ENCODE data around the gene CLEC4E. TPM values are rescaled to one million over a fixed set of nuclear protein-coding genes. Genes with fewer than 3 reads are reported as not detected.
"Not testable (repeated sequence)": the region's sequence is repeated elsewhere in the genome, so short reads cannot be mapped to it uniquely, and the experiment has no call there.

The CLEC4E gene
- polyA plus RNA-seq, 3 donors from 2014 or later, result not detected

GRCh38 chr12:8556531-8557097 is 15.9 kb upstream of the CLEC4E start:
- Mint-ChIP-seq H3K4me1 (no peaks in the 10 kb centered on the region), H3K27ac (no peak overlapping the region), H3K27me3 (ENCODE audit: low read depth in 3 of 3) (peaks cover 0 to 8% (median 4%) of the 10 kb centered on the region in 3 donors), H3K36me3 (no peaks in the 10 kb centered on the region), H3K4me3 (no peak overlapping the region), H3K9me3 (peaks cover 0 to 3% (median 0%) of the 10 kb centered on the region in 6 donors)
- no peak for DNase-seq

GRCh38 chr12:8554451-8555195 is 13.9 kb upstream of the CLEC4E start:
- DNase-seq, result no peak
- Mint-ChIP-seq H3K36me3 (no peaks in the 10 kb centered on the region), H3K4me3 (no peak overlapping the region), H3K27me3 (ENCODE audit: low read depth in 3 of 3) (peaks cover 0 to 5% (median 2%) of the 10 kb centered on the region in 3 donors), H3K9me3 (peaks cover 0 to 2% (median 0%) of the 10 kb centered on the region in 6 donors), H3K27ac (no peak overlapping the region), H3K4me1 (no peaks in the 10 kb centered on the region)

DNA sequence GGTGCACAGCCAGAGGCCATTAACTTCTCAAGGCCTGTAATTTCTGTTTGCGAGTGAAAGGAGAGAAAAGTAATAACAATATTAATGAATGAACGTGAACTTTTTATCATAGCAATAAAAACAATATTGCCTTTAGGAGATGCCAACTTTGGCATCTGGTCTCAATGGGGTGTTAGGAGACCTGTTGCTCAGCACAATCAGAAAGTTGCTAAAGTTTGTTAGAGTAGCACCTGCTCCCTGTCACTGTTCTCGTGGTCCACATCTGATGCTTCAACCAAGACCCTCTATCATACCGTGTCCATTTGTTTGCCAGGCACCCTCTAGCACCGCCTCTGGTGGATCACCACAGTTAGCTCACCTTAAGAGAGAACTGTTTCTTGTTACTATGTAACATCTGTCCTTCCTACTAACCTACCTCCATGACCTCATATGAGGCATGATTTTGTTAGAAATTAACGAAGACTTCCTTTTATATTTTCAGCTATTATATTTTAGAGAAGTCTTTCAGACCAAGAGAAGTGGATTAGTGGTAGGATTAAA is 12.5 kb upstream of the CLEC4E start:
- Mint-ChIP-seq H3K4me1 (no peaks in the 10 kb centered on the region), H3K4me3 (no peak overlapping the region), H3K9me3 (peaks cover 0 to 2% (median 0%) of the 10 kb centered on the region in 6 donors), H3K36me3 (no peaks in the 10 kb centered on the region), H3K27ac (no peak overlapping the region), H3K27me3 (ENCODE audit: low read depth in 3 of 3) (peaks cover 0 to 9% (median 2%) of the 10 kb centered on the region in 3 donors)
- no peak for DNase-seq

GRCh38 chr12:8549381-8549780 is 8.7 kb upstream of the CLEC4E start:
- Mint-ChIP-seq H3K4me1 (no peaks in the 10 kb centered on the region), H3K27ac (no peak overlapping the region), H3K36me3 (no peaks in the 10 kb centered on the region), H3K27me3 (ENCODE audit: low read depth in 3 of 3) (peaks cover 0 to 12% (median 0%) of the 10 kb centered on the region in 3 donors), H3K9me3 (no peaks in the 10 kb centered on the region), H3K4me3 (no peak overlapping the region)
- no peak for DNase-seq

GRCh38 chr12:8548192-8548591 is 7.5 kb upstream of the CLEC4E start:
- Mint-ChIP-seq H3K9me3 (no peaks in the 10 kb centered on the region), H3K4me1 (no peaks in the 10 kb centered on the region), H3K27ac (no peak overlapping the region), H3K27me3 (ENCODE audit: low read depth in 3 of 3) (peaks cover 0 to 9% (median 0%) of the 10 kb centered on the region in 3 donors), H3K4me3 (no peak overlapping the region), H3K36me3 (no peaks in the 10 kb centered on the region)
- no peak for DNase-seq

DNA sequence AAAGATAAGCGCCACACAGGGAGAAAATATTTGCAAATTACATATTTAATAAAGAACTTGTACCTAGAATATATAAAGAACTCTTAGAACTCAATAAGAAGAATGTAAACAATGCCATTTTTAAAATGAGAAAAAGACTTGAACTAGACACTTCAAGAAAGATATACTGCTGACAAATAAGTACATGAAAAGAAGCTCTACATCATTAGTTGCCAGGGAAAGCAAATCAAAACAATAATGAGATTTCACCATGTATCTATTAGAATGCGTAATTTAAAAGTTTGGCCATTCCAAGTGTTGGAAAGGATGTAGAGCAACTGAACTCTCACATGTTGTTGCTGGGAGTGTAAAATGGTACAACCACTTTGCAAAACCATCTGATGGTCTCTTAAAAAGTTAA is 6.9 kb upstream of the CLEC4E start:
- H3K4me3 Mint-ChIP-seq, result no peak overlapping the region
- DNase-seq, result no peak
- H3K36me3 Mint-ChIP-seq, result no peaks in the 10 kb centered on the region

DNA sequence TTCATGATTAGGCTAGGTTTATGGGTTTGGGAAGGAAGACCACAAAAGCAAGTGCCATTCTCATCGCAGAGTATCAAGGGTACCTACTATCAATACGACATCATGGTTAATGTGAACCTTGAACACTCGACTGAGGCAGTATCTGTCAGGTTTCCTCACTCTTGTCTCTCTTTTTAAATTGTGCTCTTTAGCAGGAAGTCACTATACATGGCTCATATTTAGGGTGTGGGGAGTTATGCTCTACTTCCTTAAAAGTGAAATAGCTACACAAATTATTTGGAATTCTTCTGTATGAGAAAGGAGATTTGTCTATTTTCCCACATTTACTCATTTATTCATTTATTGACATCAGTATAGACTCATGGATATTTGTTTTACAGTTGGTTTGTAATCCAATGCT is 5.9 kb upstream of the CLEC4E start:
- Mint-ChIP-seq H3K27me3 (ENCODE audit: low read depth in 3 of 3) (peaks cover under 1 to 10% (median 3%) of the 10 kb centered on the region in 3 donors), H3K4me3 (no peak overlapping the region), H3K9me3 (no peaks in the 10 kb centered on the region), H3K4me1 (no peaks in the 10 kb centered on the region), H3K27ac (no peak overlapping the region), H3K36me3 (no peaks in the 10 kb centered on the region)
- no peak for DNase-seq

More for the DNA sequence above, 6.9 kb upstream of the CLEC4E start:
- no peaks in the 10 kb centered on the region for H3K4me1 Mint-ChIP-seq
- H3K27me3 Mint-ChIP-seq (ENCODE audit: low read depth in 3 of 3), result peaks cover 0 to 9% (median 0%) of the 10 kb centered on the region in 3 donors
- H3K27ac Mint-ChIP-seq, result no peak overlapping the region
- no peaks in the 10 kb centered on the region for H3K9me3 Mint-ChIP-seq

- H3K27ac Mint-ChIP-seq, result no peak overlapping the region
- no peaks in the 10 kb centered on the region for H3K4me1 Mint-ChIP-seq
- H3K9me3 Mint-ChIP-seq, result no peaks in the 10 kb centered on the region
- H3K36me3 Mint-ChIP-seq, result no peaks in the 10 kb centered on the region
- no peak overlapping the region for H3K4me3 Mint-ChIP-seq
- peaks cover 4 to 11% (median 5%) of the 10 kb centered on the region in 3 donors for H3K27me3 Mint-ChIP-seq (ENCODE audit: low read depth in 3 of 3)
- peak; percentile 43 to 57 (median 49) for DNase-seq
These were observed 3.6 kb upstream of the CLEC4E start for GRCh38 chr12:8544295-8544694.

DNA sequence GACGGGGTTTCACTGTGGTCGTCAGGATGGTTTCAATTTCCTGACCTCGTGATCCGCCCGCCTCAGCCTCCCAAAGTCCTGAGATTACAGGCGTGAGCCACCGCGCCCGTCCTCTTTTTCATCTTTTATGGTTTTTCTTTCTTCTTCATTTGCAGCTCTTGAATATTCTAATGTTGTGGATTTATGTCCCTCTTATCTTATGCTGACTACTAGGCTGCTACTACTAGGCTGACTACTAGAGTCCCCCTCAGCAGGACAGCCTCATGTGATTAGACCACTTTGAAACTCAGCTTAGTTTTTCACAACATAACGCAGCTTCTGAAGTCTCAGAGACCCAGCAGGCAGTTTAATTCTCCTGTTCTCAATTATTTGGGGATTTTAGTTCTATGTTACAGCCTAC is 857 bp upstream of the CLEC4E start:
- H3K9me3 Mint-ChIP-seq, result no peaks in the 10 kb centered on the region
- no peaks in the 10 kb centered on the region for H3K4me1 Mint-ChIP-seq
- DNase-seq, result no peak
- no peak overlapping the region for H3K27ac Mint-ChIP-seq
- H3K36me3 Mint-ChIP-seq, result no peaks in the 10 kb centered on the region
- H3K27me3 Mint-ChIP-seq (ENCODE audit: low read depth in 3 of 3), result peaks cover 4 to 7% (median 5%) of the 10 kb centered on the region in 3 donors
- H3K4me3 Mint-ChIP-seq, result no peak overlapping the region

DNA sequence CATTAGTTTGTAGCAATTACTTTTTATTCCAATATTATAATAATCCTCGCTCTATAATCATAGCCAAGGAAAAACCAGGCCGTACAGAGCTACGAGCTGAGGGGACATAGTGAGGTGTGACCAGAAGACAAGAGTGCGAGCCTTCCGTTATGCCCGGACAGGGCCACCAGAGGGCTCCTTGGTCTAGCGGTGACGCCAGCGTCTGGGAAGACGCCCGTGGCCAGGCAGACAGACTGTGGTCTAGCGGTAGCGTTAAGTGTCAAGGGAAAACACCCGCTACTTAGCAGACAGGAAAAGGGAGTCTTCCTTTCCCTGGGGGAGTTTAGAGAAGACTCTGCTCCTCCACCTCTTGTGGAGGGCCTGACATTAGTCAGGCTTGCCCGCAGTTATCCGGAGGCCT is 2.9 kb downstream of the CLEC4E start:
- H3K27ac Mint-ChIP-seq; H3K4me3 Mint-ChIP-seq; H3K9me3 Mint-ChIP-seq; DNase-seq; H3K27me3 Mint-ChIP-seq (ENCODE audit: low read depth in 3 of 3); H3K4me1 Mint-ChIP-seq; H3K36me3 Mint-ChIP-seq: not testable (repeated sequence)

DNA sequence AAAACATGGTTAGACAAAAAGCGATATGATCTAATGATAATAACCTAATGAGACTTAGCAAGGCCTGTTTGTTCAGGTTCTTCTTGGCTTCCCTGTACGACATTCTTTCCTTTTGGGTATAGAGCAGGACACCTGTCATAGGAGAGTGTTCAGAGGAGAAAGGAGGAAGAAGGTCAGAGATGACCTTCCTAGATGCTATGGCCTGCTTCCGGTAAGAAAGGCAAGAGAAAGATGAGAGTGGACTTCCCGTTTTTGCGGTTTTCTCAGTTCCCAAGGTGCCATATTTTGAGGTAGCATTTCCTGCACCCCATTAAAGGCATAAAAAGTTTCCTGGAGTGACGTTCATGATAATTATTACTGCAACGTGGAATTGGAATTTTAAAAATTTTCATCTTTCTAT is 8.7 kb downstream of the CLEC4E start:
- Mint-ChIP-seq H3K4me1 (no peaks in the 10 kb centered on the region), H3K27ac (no peak overlapping the region), H3K36me3 (no peaks in the 10 kb centered on the region), H3K9me3 (peaks cover 0 to 2% (median 0%) of the 10 kb centered on the region in 6 donors), H3K27me3 (ENCODE audit: low read depth in 3 of 3) (peaks cover 2 to 19% (median 8%) of the 10 kb centered on the region in 3 donors), H3K4me3 (no peak overlapping the region)
- no peak for DNase-seq

- Mint-ChIP-seq H3K4me1 (no peaks in the 10 kb centered on the region), H3K9me3 (peaks cover 0 to 6% (median 4%) of the 10 kb centered on the region in 6 donors), H3K27ac (no peak overlapping the region), H3K4me3 (no peak overlapping the region), H3K27me3 (ENCODE audit: low read depth in 3 of 3) (peaks cover 0 to 30% (median 14%) of the 10 kb centered on the region in 3 donors), H3K36me3 (no peaks in the 10 kb centered on the region)
- DNase-seq, result no peak
These were observed 13.2 kb downstream of the CLEC4E start for GRCh38 chr12:8527250-8528130.

- Mint-ChIP-seq H3K27me3 (ENCODE audit: low read depth in 3 of 3) (peaks cover 0 to 14% (median 5%) of the 10 kb centered on the region in 3 donors), H3K36me3 (no peaks in the 10 kb centered on the region), H3K4me3 (no peak overlapping the region), H3K9me3 (peaks cover 0 to 6% (median 0%) of the 10 kb centered on the region in 6 donors), H3K27ac (no peak overlapping the region), H3K4me1 (no peaks in the 10 kb centered on the region)
- DNase-seq, result no peak
These were observed 21.5 kb downstream of the CLEC4E start for GRCh38 chr12:8519171-8519570.

DNA sequence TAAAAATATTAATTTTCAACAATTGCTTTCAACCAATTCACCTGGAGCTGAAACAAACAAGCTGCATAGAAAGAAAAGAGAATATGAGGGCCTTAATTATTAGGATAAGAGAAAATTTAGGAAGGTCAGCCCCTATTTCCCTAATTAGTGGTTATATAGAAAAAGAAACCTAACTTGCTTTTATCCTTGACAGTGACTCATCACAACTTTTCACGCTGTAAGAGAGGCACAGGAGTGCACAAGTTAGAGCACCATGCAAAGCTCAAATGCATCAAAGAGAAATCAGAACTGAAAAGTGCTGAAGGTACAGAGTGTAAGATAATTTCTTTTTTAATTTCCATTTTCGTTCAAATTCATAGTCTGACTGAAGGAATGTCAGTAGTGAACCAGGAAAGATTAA is 22.7 kb downstream of the CLEC4E start:
- no peak overlapping the region for H3K4me3 Mint-ChIP-seq
- no peak overlapping the region for H3K27ac Mint-ChIP-seq
- H3K9me3 Mint-ChIP-seq, result peaks cover 0 to 4% (median 0%) of the 10 kb centered on the region in 6 donors
- DNase-seq, result no peak
- peaks cover 0 to 7% (median 0%) of the 10 kb centered on the region in 3 donors for H3K27me3 Mint-ChIP-seq (ENCODE audit: low read depth in 3 of 3)
- H3K4me1 Mint-ChIP-seq, result no peaks in the 10 kb centered on the region
- H3K36me3 Mint-ChIP-seq, result no peaks in the 10 kb centered on the region

Measured in immature natural killer cell (primary cell).